ENCODE data around the gene ABCD4. TPM values are rescaled to one million over a fixed set of nuclear protein-coding genes. Genes with fewer than 3 reads are reported as not detected.

ABCD4 gene
- polyA plus RNA-seq, 1 of the 3 experiments (the other 2 are of a cell fraction) = 37.0 TPM

DNA sequence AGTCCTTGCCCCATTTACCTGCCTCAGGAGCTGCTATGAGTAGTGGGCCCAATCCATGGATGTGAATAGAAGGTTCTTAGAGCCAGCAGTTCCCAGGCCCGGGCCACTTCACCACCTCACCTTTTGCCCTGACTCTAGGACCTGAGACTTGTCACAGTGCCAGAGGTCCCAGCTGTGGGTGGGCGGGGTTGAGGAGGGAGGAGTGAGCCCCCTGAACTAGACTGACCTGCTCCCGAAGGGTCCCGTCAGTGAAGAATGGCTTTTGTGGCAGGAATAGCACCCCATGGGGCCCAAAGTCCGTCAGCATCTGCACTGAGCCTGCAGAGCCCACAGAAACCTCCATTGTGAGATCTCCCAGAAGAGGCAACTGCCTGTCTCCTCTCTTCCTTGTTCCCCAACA, 12.9 kb downstream of the ABCD4 start (continued):
- TF ChIP-seq PBX3 (IDR thresholded peaks at IDR 0.05) = no peak
- TF ChIP-seq FOXM1 (IDR thresholded peaks at IDR 0.05; ENCODE audit: low read depth) = no peak
- no peak for TF ChIP-seq JUND (IDR thresholded peaks at IDR 0.05)

- peaks cover 13 to 61% of the 10 kb centered on the region in 2 experiments for H3K36me3 ChIP-seq (replicated peaks in 1 of 2; ENCODE audit: control insufficient read depth in 1 of 2, insufficient read depth in 2 of 2, low read length in 1 of 2)
- ChIA-PET POLR2A (interaction anchor here (0.7 to 1.1 kb wide), 2 partner anchors 9 to 16 kb away, joined by 3 to 4 read pairs; partner anchors contain the start of gene ABCD4), CTCF (interaction anchor here (1.1 to 1.6 kb wide), 3 partner anchors 15 to 28 kb away, joined by 3 to 5 read pairs (median 4); partner anchors contain the start of gene ABCD4)
- H3K9ac ChIP-seq = no peak overlapping the region
- H3K9me2 ChIP-seq = no peaks in the 10 kb centered on the region
- H3K27me3 ChIP-seq (ENCODE audit: insufficient read depth) = no peaks in the 10 kb centered on the region
- H3K4me2 ChIP-seq = no peak overlapping the region
- no peaks in the 10 kb centered on the region for H3K79me2 ChIP-seq (ENCODE audit: insufficient read depth)
- no peak overlapping the region for H3K27ac ChIP-seq (ENCODE audit: low read depth in 2 of 2, low read length in 1 of 2)
- 95% methylated on average over 7 of the region's 7 CpGs for WGBS (ENCODE audit: low lambda C conversion rate)
- no peak overlapping the region for H2AFZ ChIP-seq (ENCODE audit: low read depth)
- no peaks in the 10 kb centered on the region for H3F3A ChIP-seq (replicated peaks; ENCODE audit: insufficient read depth)
- H3K4me3 ChIP-seq (ENCODE audit: low read depth in 2 of 2, low read length in 1 of 2) = no peak overlapping the region
- H3K9me3 ChIP-seq = no peaks in the 10 kb centered on the region
- TF ChIP-seq, protein P1, sequence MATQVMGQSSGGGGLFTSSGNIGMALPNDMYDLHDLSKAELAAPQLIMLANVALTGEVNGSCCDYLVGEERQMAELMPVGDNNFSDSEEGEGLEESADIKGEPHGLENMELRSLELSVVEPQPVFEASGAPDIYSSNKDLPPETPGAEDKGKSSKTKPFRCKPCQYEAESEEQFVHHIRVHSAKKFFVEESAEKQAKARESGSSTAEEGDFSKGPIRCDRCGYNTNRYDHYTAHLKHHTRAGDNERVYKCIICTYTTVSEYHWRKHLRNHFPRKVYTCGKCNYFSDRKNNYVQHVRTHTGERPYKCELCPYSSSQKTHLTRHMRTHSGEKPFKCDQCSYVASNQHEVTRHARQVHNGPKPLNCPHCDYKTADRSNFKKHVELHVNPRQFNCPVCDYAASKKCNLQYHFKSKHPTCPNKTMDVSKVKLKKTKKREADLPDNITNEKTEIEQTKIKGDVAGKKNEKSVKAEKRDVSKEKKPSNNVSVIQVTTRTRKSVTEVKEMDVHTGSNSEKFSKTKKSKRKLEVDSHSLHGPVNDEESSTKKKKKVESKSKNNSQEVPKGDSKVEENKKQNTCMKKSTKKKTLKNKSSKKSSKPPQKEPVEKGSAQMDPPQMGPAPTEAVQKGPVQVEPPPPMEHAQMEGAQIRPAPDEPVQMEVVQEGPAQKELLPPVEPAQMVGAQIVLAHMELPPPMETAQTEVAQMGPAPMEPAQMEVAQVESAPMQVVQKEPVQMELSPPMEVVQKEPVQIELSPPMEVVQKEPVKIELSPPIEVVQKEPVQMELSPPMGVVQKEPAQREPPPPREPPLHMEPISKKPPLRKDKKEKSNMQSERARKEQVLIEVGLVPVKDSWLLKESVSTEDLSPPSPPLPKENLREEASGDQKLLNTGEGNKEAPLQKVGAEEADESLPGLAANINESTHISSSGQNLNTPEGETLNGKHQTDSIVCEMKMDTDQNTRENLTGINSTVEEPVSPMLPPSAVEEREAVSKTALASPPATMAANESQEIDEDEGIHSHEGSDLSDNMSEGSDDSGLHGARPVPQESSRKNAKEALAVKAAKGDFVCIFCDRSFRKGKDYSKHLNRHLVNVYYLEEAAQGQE (IDR thresholded peaks at IDR 0.05; ENCODE audit: low read depth, low read length) = no peak
- TF ChIP-seq GATA2 (CRISPR knock-in tag; IDR thresholded peaks at IDR 0.05) = no peak
- TF ChIP-seq TAF1 (IDR thresholded peaks at IDR 0.05; ENCODE audit: borderline replicate concordance, low read depth, low read length) = no peak
- no peak for TF ChIP-seq MXI1 (IDR thresholded peaks at IDR 0.05; ENCODE audit: low read depth, low read length)
- no peak for TF ChIP-seq TEAD4 (IDR thresholded peaks at IDR 0.05; ENCODE audit: borderline replicate concordance, insufficient read depth)
- TF ChIP-seq NFIC (IDR thresholded peaks at IDR 0.05; ENCODE audit: borderline replicate concordance) = no peak
- no peak for TF ChIP-seq FOXJ3 (CRISPR knock-in tag; IDR thresholded peaks at IDR 0.05)
- no peak for TF ChIP-seq PBX3 (IDR thresholded peaks at IDR 0.05)
- TF ChIP-seq, protein P2, sequence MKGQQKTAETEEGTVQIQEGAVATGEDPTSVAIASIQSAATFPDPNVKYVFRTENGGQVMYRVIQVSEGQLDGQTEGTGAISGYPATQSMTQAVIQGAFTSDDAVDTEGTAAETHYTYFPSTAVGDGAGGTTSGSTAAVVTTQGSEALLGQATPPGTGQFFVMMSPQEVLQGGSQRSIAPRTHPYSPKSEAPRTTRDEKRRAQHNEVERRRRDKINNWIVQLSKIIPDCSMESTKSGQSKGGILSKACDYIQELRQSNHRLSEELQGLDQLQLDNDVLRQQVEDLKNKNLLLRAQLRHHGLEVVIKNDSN (IDR thresholded peaks at IDR 0.05; ENCODE audit: borderline replicate concordance, low read depth) = no peak
- TF ChIP-seq FOSL2 (IDR thresholded peaks at IDR 0.05; ENCODE audit: borderline replicate concordance, low read depth) = no peak
- no peak for TF ChIP-seq MAX (IDR thresholded peaks at IDR 0.05; ENCODE audit: low read depth)
- TF ChIP-seq RAD21 (IDR thresholded peaks at IDR 0.05; ENCODE audit: low read length) = no peak
- peaks cover 5% of the 10 kb centered on the region; the same call in 1 of the 2 replicates for H4K20me1 ChIP-seq (ENCODE audit: insufficient read depth)
- DNase-seq = no peak
- no peaks in the 10 kb centered on the region; a peak in 1 of 4 replicates for H3K4me1 ChIP-seq (ENCODE audit: control insufficient read depth in 1 of 2, insufficient read depth in 2 of 2, low read depth in 1 of 2, low read length in 1 of 2)
These were observed 16.0 kb downstream of the ABCD4 start for GRCh38 chr14:74286736-74287135.

Measured in SK-N-SH (cell line).